K562 (cell line): ENCODE data around the gene PLXNB2. TPM values are rescaled to one million over a fixed set of nuclear protein-coding genes. Genes with fewer than 3 reads are reported as not detected.

Experiments used
- ATAC-seq: fragments of 200-7000 bp; cut with Tn5 transposase; 3 replicates; pipeline ENCODE4 v1.9.1; 2020; ENCODE audit warnings: moderate library complexity
- BruUV-seq: library from RNA; stranded (reverse); fragments of 400-500 nt; replicated peaks from 2 replicates; lab custom pipeline; 2021; lab: Mats Ljungman, UMichigan
- CTCF ChIA-PET: fragments of 300-600 bp; formaldehyde crosslinking; extraction: SDS; loops from one replicate; lab custom pipeline; 2021; ENCODE audit warnings: low intra/inter-chr PET ratio; lab: Yijun Ruan, JAX
- POLR2A ChIA-PET: fragments of 300-600, 350-650 bp; sonication (Branson Sonifier 250); formaldehyde crosslinking; extraction: SDS; loops from one replicate; lab custom pipeline; 2021; ENCODE audit warnings: antibody characterized with exemption, inconsistent platforms; lab: Yijun Ruan, JAX
- DNase-seq, 4 experiments: peaks; one replicate each; pipeline versions ENCODE4 v3.0.0 to v3.0.0-alpha.2; 2011 to 2018; ENCODE audit warnings: low spot score in 3 of 4, mixed read lengths in 3 of 4; ENCODE audit errors: extremely low read depth in 1 of 4
- FAIRE-seq: peaks from 2 replicates; lab custom pipeline; 2011; peaks lifted over from hg19 to GRCh38; lab: Jason Lieb, UNC
- H2AFZ ChIP-seq: 2 replicates; pipeline ENCODE4 v1.6.0; 2011; ENCODE audit warnings: low read depth, low read length, control low read depth, inconsistent platforms
- H3K27ac ChIP-seq: fragments of 200-600 bp; 3 replicates; pipeline ENCODE4 v1.8.0; 2011; ENCODE audit warnings: low read depth, mild to moderate bottlenecking, control low read depth, inconsistent platforms, low read length, moderate library complexity, mixed read lengths; ENCODE audit errors: extremely low read depth
- H3K27me3 ChIP-seq, 2 experiments: fragments of 300-600 bp in 1 of 2; 2 replicates in 1 of 2; 3 replicates in 1 of 2; pipeline versions ENCODE4 v1.6.0 to v1.8.0; 2011; ENCODE audit warnings: inconsistent platforms in 2 of 2, low read length in 2 of 2, mild to moderate bottlenecking in 1 of 2, mixed read lengths in 1 of 2, moderate library complexity in 1 of 2; ENCODE audit not compliant: control insufficient read depth in 2 of 2, insufficient read depth in 2 of 2
- H3K36me3 ChIP-seq: fragments of 300-600 bp; 3 replicates; pipeline ENCODE4 v1.8.0; 2011; ENCODE audit warnings: mild to moderate bottlenecking, low read length, inconsistent platforms; ENCODE audit not compliant: control insufficient read depth, insufficient read depth
- H3K4me1 ChIP-seq, 2 experiments: fragments of 200-600 bp in 1 of 2; replicated peaks in 1 of 2; 2 replicates in 1 of 2; 3 replicates in 1 of 2; pipeline versions ENCODE4 v1.5.1 to v1.8.0; 2011; ENCODE audit warnings: inconsistent platforms in 2 of 2, low read length in 2 of 2, mild to moderate bottlenecking in 1 of 2, mixed read lengths in 1 of 2, moderate library complexity in 1 of 2; ENCODE audit not compliant: control insufficient read depth in 2 of 2, insufficient read depth in 2 of 2
- H3K4me2 ChIP-seq: 2 replicates; pipeline ENCODE4 v1.6.1; 2011; ENCODE audit warnings: low read length, control low read depth, inconsistent platforms, mixed read lengths; ENCODE audit not compliant: insufficient read depth
- H3K4me3 ChIP-seq: fragments of 200-600 bp; sonication (generic), shearing (Covaris generic); 2 replicates; pipeline ENCODE4 v1.5.1; 2016; ENCODE audit warnings: control low read depth, inconsistent platforms
- H3K79me2 ChIP-seq: fragments of 200-600 bp; 3 replicates; pipeline ENCODE4 v1.8.0; 2011; ENCODE audit warnings: low read length, inconsistent platforms; ENCODE audit not compliant: control insufficient read depth, insufficient read depth
- H3K9ac ChIP-seq, 2 experiments: 2 replicates each; pipeline versions ENCODE4 v1.6.0 to v1.6.1; 2011; ENCODE audit warnings: low read depth in 2 of 2, low read length in 2 of 2, control low read depth in 1 of 2, inconsistent platforms in 1 of 2, mild to moderate bottlenecking in 1 of 2, mixed read lengths in 1 of 2; ENCODE audit not compliant: insufficient read depth in 1 of 2
- H3K9me1 ChIP-seq: one replicate; pipeline ENCODE4 v1.6.0; 2011; ENCODE audit warnings: inconsistent platforms, mild to moderate bottlenecking, low read length, moderate library complexity; ENCODE audit not compliant: control insufficient read depth, insufficient read depth
- H3K9me3 ChIP-seq: replicated peaks from 2 replicates; pipeline ENCODE4 v1.5.1; 2011; ENCODE audit warnings: low read depth, low read length, inconsistent platforms; ENCODE audit not compliant: control insufficient read depth, insufficient read depth
- H4K20me1 ChIP-seq: replicated peaks from 2 replicates; pipeline ENCODE4 v1.6.1; 2011; ENCODE audit warnings: low read length, inconsistent platforms, mixed read lengths; ENCODE audit not compliant: control insufficient read depth, insufficient read depth
- COPS2 ChIP-seq: fragments of 450-650 bp; conservative IDR thresholded peaks from 2 replicates; pipeline ENCODE4 v1.6.1; 2016; ENCODE audit warnings: mild to moderate bottlenecking, moderate library complexity
- EGR1 ChIP-seq: fragments of 450-650 bp; conservative IDR thresholded peaks from 2 replicates; pipeline ENCODE4 v1.6.1; 2017; ENCODE audit warnings: mild to moderate bottlenecking
- MEIS2 ChIP-seq: fragments of 450-650 bp; IDR thresholded peaks from 2 replicates; pipeline ENCODE4 v1.6.1; 2014; ENCODE audit warnings: mild to moderate bottlenecking; ENCODE audit not compliant: partially characterized antibody
- NBN ChIP-seq: fragments of 450-650 bp; IDR thresholded peaks from 2 replicates; pipeline ENCODE4 v1.6.1; 2016; ENCODE audit warnings: low read depth, mild to moderate bottlenecking
- PURB ChIP-seq: sonication (generic); formaldehyde crosslinking; IDR thresholded peaks from 2 replicates; pipeline ENCODE4 v1.9.0; 2021; ENCODE audit warnings: low read depth, mild to moderate bottlenecking, missing genetic modification reagents
- ZNF124 ChIP-seq: sonication (generic); formaldehyde crosslinking; IDR thresholded peaks from 2 replicates; pipeline ENCODE4 v1.8.1; 2022; ENCODE audit warnings: missing genetic modification reagents
- ZNF197 ChIP-seq: fragments of 200-800 bp; sonication (Bioruptor generic); IDR thresholded peaks from 2 replicates; pipeline ENCODE4 v1.6.1; 2016; ENCODE audit warnings: low read depth, missing genetic modification characterization, missing compliant biosample characterization
- WGBS: fragments of 100-300 bp; shearing (Covaris generic); methylation state at CpG from one replicate; pipeline ENCODE4 v1.1.6; 2016; ENCODE audit warnings: low coverage, mixed read lengths; ENCODE audit not compliant: insufficient coverage; ENCODE audit errors: missing lambda C conversion rate; 5-methylcytosine and 5-hydroxymethylcytosine counted together
- in situ Hi-C: fragments of 300-500 bp; cut with MboI; formaldehyde crosslinking; loops from 4 replicates; pipeline ENCODE4 v1.15.0; 2018; ENCODE audit warnings: inconsistent platforms, mixed read lengths
- intact Hi-C: fragments of 100-400 bp; cut with micrococcal nuclease; formaldehyde crosslinking; loops from 2 replicates; pipeline ENCODE4 v1.14.2; 2022
- polyA plus RNA-seq, 8 experiments: library from polyadenylated mRNA; depleted of rRNA in 4 of 8; stranded (reverse) in 5 of 8; unstranded in 3 of 8; fragments of >200 nt; fragmentation: Nextera tagmentation in 2 of 8; fragmentation: Illumina TruSeq in 1 of 8; extraction: Ambion mirVana in 2 of 8; extraction: Trizol in 1 of 8; gene quantifications; 2 replicates each; pipeline versions ENCODE4 v1.2.1 to v1.2.3, GENCODE V29; 2011 to 2014; ENCODE audit warnings: inconsistent platforms in 1 of 8, missing spikeins in 1 of 8
- total RNA-seq, 7 experiments: library from RNA; depleted of rRNA in 6 of 7; stranded (reverse); fragments of >200 nt in 6 of 7; fragmentation: Illumina TruSeq in 2 of 7; extraction: Trizol in 2 of 7; gene quantifications; 2 replicates each; pipeline versions ENCODE4 v1.2.1 to v1.2.3, GENCODE V29; 2011 to 2021; ENCODE audit warnings: low replicate concordance in 1 of 7
- TF ChIP-seq, protein P1 (sequence below): fragments of 250-450 bp; sonication (Bioruptor Pico); IDR thresholded peaks from 2 replicates; pipeline ENCODE4 v1.8.0; 2022; ENCODE audit warnings: moderate library complexity, mild to moderate bottlenecking, inconsistent platforms
- TF ChIP-seq, protein P2 (sequence below), 2 experiments: fragments of 450-650 bp; conservative IDR thresholded peaks; 2 replicates each; pipeline ENCODE4 v1.6.1; 2017; ENCODE audit warnings: mild to moderate bottlenecking in 2 of 2, moderate library complexity in 2 of 2

The PLXNB2 gene
- total and polyA plus RNA-seq, 9 of the 15 experiments (the other 6 are each of a cell fraction or from before 2014, with no cell fraction given) = 0.15 to 45.1 (median 13.6) TPM

DNA sequence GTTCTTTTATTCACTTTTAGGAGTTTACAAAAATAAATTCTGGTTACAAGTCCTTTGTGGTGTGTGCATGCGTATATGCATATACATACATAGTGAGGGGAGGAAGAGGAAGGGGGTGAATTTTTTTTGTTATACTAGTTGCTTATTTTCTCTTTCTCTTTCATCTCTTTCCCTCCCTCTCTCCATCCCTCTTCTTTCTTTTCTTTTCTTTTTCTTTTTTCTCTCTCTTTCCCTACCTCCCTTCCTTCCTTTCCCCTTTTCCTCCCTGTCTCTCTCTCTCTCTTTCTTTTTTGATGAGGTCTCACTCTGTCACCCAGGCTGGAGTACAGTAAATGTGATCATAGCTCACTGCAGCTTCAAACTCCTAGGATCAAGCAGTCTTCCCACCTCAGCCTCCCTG is 49.8 kb upstream of the PLXNB2 start:
- H2AFZ ChIP-seq = no peak overlapping the region
- no peak overlapping the region for H3K4me2 ChIP-seq
- no peak for DNase-seq
- peaks cover 64% of the 10 kb centered on the region for H3K79me2 ChIP-seq
- no TSS peak for BruUV-seq
- no peak overlapping the region for H3K4me3 ChIP-seq
- no peak for FAIRE-seq
- no peaks in the 10 kb centered on the region; a peak in 1 of 5 replicates for H3K4me1 ChIP-seq
- intact Hi-C loops (no loop called here), in situ Hi-C loops (no loop called here)
- POLR2A ChIA-PET = no interaction called here
- no peaks in the 10 kb centered on the region for H3K27me3 ChIP-seq
- CTCF ChIA-PET = no interaction called here
- peaks cover 6% of the 10 kb centered on the region for H3K9me1 ChIP-seq
- no CpG with 5 or more reads among the region's 1 CpG for WGBS
- H3K36me3 ChIP-seq = peaks cover 31% of the 10 kb centered on the region; the same call in 1 of the 3 replicates
- no peak overlapping the region for H3K27ac ChIP-seq
- no peak for TF ChIP-seq MEIS2
- no peak for TF ChIP-seq ZNF197 (CRISPR knock-in tag)
- TF ChIP-seq ZNF124 (CRISPR knock-in tag) = no peak
- TF ChIP-seq, protein P1, sequence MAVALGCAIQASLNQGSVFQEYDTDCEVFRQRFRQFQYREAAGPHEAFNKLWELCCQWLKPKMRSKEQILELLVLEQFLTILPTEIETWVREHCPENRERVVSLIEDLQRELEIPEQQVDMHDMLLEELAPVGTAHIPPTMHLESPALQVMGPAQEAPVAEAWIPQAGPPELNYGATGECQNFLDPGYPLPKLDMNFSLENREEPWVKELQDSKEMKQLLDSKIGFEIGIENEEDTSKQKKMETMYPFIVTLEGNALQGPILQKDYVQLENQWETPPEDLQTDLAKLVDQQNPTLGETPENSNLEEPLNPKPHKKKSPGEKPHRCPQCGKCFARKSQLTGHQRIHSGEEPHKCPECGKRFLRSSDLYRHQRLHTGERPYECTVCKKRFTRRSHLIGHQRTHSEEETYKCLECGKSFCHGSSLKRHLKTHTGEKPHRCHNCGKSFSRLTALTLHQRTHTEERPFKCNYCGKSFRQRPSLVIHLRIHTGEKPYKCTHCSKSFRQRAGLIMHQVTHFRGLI = no peak
- no peak for TF ChIP-seq PURB
- TF ChIP-seq EGR1 = no peak
- TF ChIP-seq, protein P2, sequence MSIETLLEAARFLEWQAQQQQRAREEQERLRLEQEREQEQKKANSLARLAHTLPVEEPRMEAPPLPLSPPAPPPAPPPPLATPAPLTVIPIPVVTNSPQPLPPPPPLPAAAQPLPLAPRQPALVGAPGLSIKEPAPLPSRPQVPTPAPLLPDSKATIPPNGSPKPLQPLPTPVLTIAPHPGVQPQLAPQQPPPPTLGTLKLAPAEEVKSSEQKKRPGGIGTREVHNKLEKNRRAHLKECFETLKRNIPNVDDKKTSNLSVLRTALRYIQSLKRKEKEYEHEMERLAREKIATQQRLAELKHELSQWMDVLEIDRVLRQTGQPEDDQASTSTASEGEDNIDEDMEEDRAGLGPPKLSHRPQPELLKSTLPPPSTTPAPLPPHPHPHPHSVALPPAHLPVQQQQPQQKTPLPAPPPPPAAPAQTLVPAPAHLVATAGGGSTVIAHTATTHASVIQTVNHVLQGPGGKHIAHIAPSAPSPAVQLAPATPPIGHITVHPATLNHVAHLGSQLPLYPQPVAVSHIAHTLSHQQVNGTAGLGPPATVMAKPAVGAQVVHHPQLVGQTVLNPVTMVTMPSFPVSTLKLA (conservative IDR thresholded peaks at IDR 0.05) = no peak
- no peak for TF ChIP-seq COPS2
- no peak for TF ChIP-seq NBN
- ATAC-seq = no peak
- no peak overlapping the region for H3K9ac ChIP-seq
- no peaks in the 10 kb centered on the region for H3K9me3 ChIP-seq
- 0 out of 2 replicates have a peak, but pooled peaks cover 17% of the 10 kb centered on the region for H4K20me1 ChIP-seq
